GM12864 (cell line): ENCODE results near the gene ATP8A2.

ENCODE experiments used
- DNase-seq: peaks from one replicate; pipeline ENCODE4 v3.0.0-alpha.2; 2011; ENCODE audit warnings: low read depth
- H3K4me3 ChIP-seq: 2 replicates; pipeline ENCODE4 v1.5.1; 2011; ENCODE audit warnings: mild to moderate bottlenecking, low read depth, low read length, control low read depth
- CTCF ChIP-seq: IDR thresholded peaks from 2 replicates; pipeline ENCODE4 v1.5.1; 2011; ENCODE audit warnings: low read depth, mild to moderate bottlenecking, moderate library complexity, low read length, control low read depth, inconsistent platforms; ENCODE audit errors: missing control alignments

The ATP8A2 gene

DNA sequence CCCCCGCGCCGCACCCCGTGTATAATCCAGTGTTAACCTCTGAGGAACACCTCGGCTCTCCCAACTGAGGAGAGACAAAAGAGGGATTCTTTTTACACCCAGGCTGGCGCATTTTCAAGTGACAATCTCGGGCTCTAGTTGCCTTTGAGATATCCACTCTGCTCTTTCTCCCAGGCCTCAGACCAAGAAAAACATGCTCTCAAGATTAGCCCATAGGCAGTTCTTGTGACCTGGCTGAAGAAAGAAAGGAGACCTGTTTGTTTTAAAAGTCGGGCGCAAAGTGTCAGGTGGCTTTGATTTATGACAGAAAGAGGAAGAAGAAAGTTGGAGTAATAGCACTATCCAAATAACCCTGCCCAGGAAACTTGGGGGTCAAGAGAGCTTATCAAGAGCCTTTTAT, 652.8 kb downstream of the ATP8A2 start:
- no peak overlapping the region for H3K4me3 ChIP-seq
- no peak for DNase-seq
- TF ChIP-seq CTCF, result no peak

- no peak overlapping the region for H3K4me3 ChIP-seq
- TF ChIP-seq CTCF, result no peak
- no peak for DNase-seq
These were observed 653.4 kb downstream of the ATP8A2 start for GRCh38 chr13:26025196-26025595.

DNA sequence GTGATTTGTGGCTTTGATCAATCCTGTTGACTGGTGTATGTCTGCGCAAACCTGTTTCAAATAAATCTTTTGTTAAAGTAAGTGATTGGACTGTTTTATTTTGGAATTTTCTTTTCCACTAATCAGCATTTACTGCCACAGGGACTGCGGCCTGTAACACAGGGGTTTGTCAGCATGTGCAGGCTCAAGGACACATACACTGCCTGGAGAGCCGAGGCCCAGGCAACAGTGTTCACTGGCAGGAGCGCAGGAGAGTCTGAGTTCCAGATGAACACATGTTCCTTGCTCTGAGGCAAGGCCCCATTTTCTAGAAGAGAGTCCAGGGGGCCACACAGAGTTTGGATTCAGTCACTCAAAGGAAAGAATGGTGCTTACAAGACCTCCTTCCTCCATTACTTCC, 654.0 kb downstream of the ATP8A2 start:
- no peak for TF ChIP-seq CTCF
- H3K4me3 ChIP-seq, result no peak overlapping the region
- DNase-seq, result no peak

DNA sequence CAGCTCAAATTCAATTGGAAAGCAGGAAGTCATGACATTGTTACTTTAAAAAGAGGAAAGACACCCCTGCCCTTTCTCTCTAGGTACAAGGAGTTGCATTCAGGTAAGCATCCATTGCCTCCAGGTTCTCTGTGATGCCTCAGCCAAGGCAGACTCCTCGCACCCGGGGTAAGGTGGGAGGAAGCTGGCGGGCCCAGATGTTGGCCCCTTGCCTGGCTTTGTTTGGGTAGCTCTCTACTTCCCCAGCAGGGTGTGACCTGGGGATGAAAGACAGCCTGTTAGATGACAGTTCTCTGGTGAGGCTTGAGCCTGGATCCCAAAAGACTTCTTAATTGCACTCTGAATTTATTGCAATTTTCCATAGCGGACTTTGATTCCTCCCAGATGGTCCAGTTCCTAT, 654.4 kb downstream of the ATP8A2 start:
- DNase-seq, result no peak
- H3K4me3 ChIP-seq, result no peak overlapping the region
- no peak for TF ChIP-seq CTCF

- no peak overlapping the region for H3K4me3 ChIP-seq
- no peak for TF ChIP-seq CTCF
These were observed 657.9 kb downstream of the ATP8A2 start for GRCh38 chr13:26029581-26030136.

DNA sequence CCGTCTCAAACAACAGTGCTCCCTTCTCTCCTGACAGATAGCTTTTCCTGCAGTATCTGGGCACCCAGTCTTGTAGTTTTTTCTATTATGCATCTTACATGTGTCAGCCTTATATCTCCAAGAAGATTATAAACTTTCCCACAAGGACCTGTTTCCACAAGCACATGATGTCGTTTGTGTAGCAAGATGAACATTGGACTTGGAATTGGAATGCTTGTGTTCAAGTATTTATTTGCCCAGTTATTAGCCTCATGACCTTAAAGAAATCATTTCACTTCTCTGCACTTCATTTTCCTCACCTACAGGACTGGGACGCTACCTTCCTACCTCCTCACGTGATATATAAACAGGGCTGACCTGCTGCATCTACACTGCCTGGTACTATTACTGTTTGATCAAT, 658.6 kb downstream of the ATP8A2 start:
- no peak for TF ChIP-seq CTCF
- no peak overlapping the region for H3K4me3 ChIP-seq
- DNase-seq, result no peak

More at GRCh38 chr13:26029581-26030136, 657.9 kb downstream of the ATP8A2 start:
- no peak for DNase-seq

GRCh38 chr13:26034018-26034417, 662.2 kb downstream of the ATP8A2 start:
- TF ChIP-seq CTCF, result no peak
- DNase-seq, result no peak

More at GRCh38 chr13:26034018-26034417, 662.2 kb downstream of the ATP8A2 start:
- no peak overlapping the region for H3K4me3 ChIP-seq
